ENCODE results near the gene BLOC1S1.

Gene BLOC1S1

GRCh38 chr12:55695349-55695748 lies 20.5 kb upstream of the BLOC1S1 start:
- DNase-seq = no peak

- DNase-seq = no peak
Observed at GRCh38 chr12:55696141-55696540, 19.7 kb upstream of the BLOC1S1 start.

- DNase-seq = no peak
Observed at GRCh38 chr12:55696796-55697462, 18.9 kb upstream of the BLOC1S1 start.

GRCh38 chr12:55697686-55698085 lies 18.2 kb upstream of the BLOC1S1 start:
- no peak for DNase-seq

- no peak for DNase-seq
Observed at GRCh38 chr12:55698241-55698955, 17.4 kb upstream of the BLOC1S1 start.

- DNase-seq = no peak
Observed at GRCh38 chr12:55698965-55699364, 16.9 kb upstream of the BLOC1S1 start.

- DNase-seq = no peak
Observed at GRCh38 chr12:55699471-55700055, 16.3 kb upstream of the BLOC1S1 start.

- no peak for DNase-seq
Observed at GRCh38 chr12:55700255-55701018, 15.4 kb upstream of the BLOC1S1 start.

- DNase-seq = no peak
Observed at GRCh38 chr12:55702861-55703260, 13.0 kb upstream of the BLOC1S1 start.

GRCh38 chr12:55703288-55703687 lies 12.6 kb upstream of the BLOC1S1 start:
- no peak for DNase-seq

GRCh38 chr12:55703901-55704761 lies 11.7 kb upstream of the BLOC1S1 start:
- no peak for DNase-seq

- no peak for DNase-seq
Observed at GRCh38 chr12:55704824-55705718, 10.8 kb upstream of the BLOC1S1 start.

- no peak for DNase-seq
Observed at GRCh38 chr12:55705782-55706402, 10.0 kb upstream of the BLOC1S1 start.

GRCh38 chr12:55706568-55707218 lies 9.2 kb upstream of the BLOC1S1 start:
- no peak for DNase-seq

GRCh38 chr12:55707219-55707671 lies 8.6 kb upstream of the BLOC1S1 start:
- DNase-seq = no peak

- no peak for DNase-seq
Observed at GRCh38 chr12:55707841-55708694, 7.8 kb upstream of the BLOC1S1 start, which contains the start of gene ITGA7. Gene ITGA7, minus strand, starts transcription at chr12:55707904. Its CDS starts 222 bp downstream, at chr12:55707682.

- DNase-seq = no peak
Observed at GRCh38 chr12:55708695-55709233, 7.1 kb upstream of the BLOC1S1 start.

- DNase-seq = no peak
Observed at GRCh38 chr12:55711786-55712553, 3.9 kb upstream of the BLOC1S1 start.
